Measurements from ENCODE around the gene RMDN3.

RMDN3 gene

DNA sequence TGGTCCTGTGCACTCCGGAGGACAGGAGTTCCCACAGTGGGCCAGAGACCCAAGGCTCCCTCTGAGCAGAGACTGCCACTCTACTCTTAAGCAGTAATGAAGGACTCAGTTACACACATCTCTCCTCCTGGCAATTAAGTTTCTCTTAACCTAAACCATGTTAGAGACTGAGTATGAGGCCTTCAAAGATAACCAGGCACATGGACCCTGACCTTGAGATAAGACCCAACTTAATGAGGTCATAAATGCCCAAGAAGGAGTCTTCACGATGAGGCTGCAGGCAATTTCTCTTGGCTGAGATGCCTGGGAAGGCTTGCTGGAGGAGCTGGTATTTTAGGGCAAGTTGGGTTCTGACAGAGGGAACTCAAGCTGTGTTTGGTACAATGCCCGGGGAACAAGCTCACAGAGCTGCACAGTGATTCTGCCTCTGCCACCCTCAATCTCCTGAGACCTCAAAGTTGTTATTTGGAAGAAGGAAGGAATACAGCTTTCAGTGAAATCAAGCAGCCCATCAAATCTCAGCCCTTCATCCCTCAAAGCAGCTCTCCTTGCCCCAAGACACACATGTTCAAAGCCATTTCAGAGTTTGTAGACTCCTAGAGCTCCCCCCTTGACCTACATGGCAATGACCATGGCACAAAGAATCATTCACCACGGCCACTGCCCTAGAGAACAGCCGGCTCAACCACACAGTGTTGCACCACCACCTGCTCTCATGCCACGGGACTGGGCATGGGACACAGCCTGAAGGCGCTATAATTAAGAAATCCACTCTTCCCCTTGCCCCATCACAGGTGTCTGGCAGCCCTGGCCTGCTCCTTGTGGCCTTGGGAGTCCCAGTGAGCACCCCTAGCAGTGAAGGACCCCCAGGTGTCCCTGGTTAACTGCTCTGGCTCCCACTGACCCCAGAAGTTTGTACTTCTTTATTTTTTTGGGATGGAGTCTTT lies 7.1 kb downstream of the RMDN3 start:
- no peak for DNase-seq (ENCODE audit: low read depth)

DNA sequence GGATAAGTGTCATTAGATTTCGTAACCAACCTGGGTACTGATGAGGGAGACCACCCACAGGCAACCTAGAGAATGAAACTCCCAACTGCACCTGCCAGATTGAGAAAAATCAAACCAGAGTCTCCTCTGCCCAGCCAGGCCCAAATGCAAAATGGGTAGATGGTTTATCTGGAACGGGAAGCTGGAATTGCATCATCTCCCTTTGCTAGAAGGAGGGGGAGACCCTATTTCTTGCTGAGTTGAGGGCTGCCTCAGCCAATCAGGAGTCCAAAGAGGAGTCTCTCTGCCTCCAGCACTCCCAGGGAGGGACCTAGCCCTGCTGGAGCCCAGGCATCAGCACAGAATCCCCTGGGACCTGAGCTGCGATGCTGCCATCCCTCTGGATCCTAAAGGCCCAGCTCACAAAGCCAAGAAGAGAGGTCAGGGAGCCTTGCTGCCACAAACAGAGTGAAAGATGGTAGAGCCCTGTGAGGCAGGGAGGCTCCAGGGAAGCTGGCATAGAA lies 8.1 kb downstream of the RMDN3 start:
- DNase-seq (ENCODE audit: low read depth): no peak

DNA sequence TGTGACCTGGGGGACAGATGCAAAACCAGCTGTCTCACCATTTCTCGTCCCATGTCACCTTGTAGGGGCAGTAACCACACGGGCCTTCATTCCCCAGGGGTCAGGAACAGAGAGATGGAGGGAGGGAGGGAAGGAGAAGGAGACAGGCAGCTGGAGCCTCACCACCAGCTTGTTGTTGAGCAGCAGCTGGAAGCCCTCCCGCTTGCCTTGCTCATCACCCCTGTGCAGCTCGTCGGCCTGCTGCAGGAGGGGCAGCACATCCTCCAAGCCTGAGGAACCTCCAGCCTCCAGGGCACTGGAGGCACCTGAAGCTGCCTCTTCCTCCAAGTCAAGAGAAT lies 10.3 kb downstream of the RMDN3 start:
- no peak for DNase-seq (ENCODE audit: low read depth)

DNA sequence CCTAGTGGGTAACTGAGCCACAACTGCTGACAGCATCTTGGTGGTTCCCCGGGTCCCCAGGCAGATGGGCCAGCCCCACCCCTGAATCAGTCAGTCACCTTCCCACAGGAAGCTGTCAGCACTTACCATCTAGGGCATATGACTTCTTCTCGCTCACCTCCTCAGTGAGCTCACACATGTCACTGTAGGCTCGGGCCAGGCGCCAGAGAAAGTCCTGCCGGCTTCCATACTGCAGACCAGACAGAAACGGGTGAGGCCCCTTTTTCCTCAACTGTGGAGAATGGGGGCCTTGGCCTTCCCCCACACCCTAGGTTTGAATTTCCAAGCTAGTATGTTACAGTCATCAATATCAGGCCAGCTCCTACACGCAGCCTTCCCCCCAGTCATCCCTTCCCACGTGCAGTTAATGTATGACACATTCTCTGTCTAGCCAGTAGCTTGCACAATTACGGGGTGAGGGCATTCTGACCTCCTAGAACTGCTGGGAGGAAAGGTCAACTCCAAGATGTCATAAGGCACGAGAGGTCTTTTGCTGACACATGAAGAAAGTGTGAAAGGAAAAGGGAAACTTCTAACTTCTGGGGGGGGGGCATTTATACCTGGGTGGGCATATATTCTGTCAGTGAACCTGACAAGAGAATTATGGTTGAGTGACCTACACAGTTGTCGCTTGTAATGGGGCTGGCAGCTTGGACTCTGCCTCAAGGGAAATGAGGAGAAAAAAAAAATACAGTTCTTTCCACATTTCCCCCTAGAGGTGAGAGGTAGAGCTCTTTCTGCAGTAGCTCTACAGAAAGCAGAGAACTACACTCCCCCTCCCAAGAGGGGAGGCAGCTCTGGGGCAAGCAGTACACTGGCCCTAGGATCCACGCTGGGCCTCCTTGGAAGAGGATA lies 10.9 kb downstream of the RMDN3 start:
- DNase-seq (ENCODE audit: low read depth): no peak

DNA sequence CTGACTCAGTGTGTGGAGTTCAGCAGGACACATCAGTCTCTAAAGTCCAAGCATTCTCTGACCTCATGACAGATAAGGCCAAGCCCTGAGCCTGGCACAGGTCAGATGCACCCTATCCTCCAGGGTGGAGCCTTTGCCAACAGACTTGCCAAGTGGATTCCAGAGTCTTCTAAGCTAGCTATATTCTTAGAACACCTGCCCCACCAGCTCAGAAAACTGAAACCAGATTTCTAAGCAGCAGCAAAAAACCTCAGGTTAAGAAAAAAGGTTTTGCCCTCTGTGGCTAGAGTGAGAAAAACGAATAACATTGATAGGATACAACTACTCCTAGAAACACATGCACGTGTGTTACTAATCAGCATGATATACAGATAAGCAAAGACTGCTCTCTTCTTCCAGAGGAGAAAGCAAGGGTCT lies 11.6 kb downstream of the RMDN3 start:
- no peak for DNase-seq (ENCODE audit: low read depth)

DNA sequence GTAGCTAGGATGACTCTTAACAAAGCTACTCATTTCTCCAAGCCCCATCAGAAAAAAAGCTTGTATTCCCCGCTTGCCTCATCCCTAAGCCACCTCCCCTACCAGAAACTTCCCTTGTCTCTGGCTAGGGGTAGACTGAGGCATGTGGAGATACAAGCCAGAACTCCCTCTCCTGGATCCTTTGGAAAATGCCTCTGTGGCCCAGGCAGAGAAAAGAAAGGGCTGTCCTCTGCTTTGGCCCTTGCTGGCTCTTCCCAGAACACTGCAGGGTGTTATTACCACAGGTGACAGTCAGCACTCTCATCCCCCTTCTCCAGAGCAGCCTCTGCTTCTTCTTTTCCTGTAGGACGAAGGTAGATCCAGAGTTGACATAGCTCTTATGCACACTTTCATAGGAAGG lies 15.2 kb downstream of the RMDN3 start:
- no peak for DNase-seq (ENCODE audit: low read depth)

DNA sequence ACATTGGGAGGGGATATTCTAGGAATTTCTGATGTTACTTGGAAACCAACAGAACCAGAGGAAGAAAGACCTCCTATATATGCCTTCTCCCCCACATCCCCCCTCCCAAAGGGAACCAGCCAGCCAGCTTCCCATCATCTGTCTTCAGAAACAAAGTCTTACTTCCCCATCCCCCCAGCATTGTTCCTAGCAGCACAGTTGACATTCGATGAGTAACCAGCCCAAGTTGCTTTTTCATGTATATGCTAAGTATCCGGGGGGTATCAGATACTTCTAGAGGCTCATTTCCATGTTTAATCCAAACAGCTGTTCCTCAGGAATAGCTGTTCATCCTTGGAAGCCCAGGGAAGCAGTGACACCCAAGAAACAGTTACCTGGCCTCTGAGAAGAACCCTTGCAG lies 16.0 kb downstream of the RMDN3 start:
- DNase-seq (ENCODE audit: low read depth): no peak

DNA sequence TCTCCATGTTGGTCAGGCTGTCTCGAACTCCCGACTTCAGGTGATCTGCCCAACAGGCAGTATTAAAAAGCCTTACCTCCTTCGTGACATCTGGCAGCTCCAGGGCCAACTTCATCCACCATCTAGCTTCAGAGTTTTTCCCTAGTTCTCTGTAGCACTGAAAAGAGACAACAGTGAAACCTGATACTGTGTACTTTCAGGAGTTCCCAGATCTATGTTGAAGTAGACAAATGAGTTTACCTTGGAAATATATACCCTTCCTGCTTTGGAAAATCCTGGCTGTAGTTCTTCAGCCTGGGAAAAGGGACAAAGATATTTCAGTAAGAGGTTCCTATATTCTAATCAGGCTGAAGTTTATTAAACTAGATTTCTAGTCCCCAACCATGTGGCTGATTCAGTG lies 18.0 kb downstream of the RMDN3 start:
- DNase-seq (ENCODE audit: low read depth): no peak

DNA sequence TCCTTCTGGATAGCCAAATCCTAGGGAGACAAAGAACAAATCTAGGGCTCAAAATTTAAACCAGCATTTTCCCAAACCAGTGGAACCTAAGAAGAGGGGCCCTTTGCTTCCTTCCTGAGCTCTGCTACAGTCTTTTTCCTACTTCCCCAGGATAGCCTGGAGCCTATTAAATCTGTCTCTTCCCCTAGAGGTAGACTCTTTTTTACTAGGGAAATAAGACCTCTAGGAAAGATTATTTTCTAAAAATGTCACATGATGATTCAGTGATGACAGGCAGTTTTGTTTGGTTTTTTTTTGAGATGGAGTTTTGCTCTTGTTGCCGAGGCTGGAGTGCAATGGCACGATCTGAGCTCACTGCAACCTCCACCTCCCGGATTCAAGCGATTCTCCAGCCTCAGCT lies 18.5 kb downstream of the RMDN3 start:
- DNase-seq (ENCODE audit: low read depth): no peak

DNA sequence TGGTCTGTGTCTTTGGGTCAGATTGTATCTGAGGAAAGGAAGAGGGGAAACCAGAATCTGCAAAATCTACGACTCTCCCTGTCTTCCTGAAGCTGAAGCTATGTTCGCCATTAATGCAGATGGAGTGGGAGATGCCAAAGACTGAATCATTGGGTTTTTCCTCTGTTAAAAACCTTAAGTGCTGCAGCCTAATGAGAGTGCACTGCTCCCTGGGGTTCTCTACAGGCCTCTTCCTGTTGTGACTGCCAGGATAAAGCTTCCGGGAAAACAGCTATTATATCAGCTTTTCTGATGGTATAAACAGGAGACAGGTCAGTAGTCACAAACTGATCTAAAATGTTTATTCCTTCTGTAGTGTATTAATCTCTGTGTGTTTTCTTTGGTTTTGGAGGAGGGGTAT lies 24.0 kb downstream of the RMDN3 start:
- DNase-seq (ENCODE audit: low read depth): no peak

DNA sequence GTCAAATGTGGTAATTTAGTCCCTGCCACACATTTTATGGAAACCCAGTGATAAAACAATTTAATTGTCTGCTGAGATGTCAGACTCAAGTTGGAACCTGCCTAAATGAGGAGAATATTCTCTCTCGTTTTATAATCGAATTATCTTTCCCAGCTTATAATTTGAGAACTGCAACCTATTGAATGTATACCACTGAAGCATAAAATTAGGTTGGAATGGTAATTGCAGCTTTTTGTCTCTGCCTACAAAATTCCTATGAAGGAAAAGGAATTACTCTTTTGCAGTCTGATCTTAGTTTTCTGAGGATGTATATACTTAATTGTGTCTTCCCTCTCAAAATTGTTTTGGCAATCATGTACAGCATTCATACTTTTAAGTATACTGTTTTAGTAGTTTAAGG lies 31.1 kb downstream of the RMDN3 start:
- DNase-seq (ENCODE audit: low read depth): no peak

DNA sequence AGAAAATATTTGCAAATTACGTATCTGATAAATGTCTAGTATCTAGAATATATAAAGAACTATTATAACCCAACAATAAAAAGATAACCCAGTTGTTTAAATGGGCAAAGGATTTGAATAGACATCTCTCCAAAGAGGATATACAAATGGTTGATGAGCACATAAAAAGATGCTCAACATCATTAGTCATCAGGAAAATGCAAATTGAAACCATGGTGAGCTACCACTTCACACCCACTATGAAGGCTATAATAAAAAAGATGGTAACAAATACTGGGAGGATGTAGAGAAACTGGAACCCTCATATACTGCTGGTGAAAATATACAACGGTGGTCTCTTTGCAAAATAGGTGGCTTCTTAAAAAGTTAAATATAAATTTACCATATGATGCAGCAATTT lies 32.1 kb downstream of the RMDN3 start:
- DNase-seq (ENCODE audit: low read depth): no peak

DNA sequence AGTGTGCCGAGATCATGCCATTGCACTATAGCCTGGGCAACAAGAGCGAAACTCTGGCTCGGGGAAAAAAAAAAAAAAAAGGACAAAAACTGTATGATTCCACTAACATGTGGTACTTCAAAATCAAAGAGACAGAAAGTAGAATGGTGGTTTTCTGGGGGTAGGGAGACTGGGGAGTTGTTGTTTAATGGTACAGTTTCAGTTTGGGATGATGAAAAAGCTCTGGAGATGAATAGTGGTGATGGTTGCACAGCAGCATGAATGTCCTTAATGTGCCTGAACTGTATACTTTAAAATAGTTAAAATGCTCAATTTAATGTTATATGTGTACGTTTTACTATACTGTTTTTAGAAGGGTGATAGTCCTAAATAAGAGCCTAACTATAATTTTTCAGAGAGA lies 32.7 kb downstream of the RMDN3 start:
- no peak for DNase-seq (ENCODE audit: low read depth)

DNA sequence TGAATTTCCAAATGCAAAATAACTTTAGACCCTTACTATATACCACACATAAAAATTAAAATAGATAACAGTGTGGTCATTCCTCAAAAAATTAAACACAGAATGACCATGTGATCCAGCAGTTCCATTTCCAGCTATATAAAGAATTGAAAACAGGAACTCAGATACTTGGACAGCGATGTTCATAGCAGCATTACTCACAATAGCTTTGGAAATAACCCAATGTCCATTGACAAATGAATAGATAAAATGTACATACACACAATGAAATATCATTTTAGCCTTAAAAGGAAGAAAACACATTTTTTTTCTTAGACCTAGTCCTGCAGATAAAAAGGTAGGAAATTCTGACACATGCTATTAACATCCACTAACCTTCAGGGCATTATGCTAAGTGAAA lies 33.4 kb downstream of the RMDN3 start:
- DNase-seq (ENCODE audit: low read depth): no peak

DNA sequence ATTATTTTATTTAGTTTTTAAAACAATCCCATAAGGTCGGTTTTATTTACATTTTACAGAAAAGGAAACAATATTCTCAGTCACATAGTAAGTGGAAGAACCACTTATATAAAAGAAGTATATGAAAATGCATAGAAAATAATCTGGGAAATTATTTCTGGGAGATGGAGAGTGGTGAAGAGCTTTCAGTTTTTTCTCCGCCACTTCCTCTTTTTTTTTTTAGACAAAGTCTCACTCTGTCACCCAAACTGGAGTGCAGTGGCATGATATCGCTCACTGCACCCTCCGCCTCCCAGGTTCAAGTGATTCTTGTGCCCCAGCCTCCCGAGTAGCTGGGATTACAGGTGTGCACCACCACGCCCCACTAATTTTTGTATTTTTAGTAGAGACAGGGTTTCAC lies 38.9 kb downstream of the RMDN3 start:
- DNase-seq (ENCODE audit: low read depth): no peak

DNA sequence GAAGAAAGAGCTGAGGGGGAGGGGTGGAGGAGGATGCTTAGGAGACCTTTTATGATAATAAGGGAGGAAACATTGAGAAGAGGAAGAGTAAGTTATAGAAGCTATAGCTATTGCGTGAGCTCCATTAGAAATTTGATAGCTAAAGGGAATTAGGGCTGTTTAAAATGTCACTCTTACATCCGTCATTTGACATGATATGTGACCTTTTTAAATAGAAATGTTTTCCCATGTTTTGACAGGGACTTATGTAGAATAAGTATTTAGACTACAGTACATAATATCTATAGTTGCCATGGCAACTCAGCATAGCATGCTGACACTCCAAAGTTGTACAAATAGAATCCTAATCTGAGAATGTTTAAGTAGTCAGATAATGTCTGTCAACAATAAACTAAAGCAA lies 40.9 kb downstream of the RMDN3 start:
- no peak for DNase-seq (ENCODE audit: low read depth)

DNA sequence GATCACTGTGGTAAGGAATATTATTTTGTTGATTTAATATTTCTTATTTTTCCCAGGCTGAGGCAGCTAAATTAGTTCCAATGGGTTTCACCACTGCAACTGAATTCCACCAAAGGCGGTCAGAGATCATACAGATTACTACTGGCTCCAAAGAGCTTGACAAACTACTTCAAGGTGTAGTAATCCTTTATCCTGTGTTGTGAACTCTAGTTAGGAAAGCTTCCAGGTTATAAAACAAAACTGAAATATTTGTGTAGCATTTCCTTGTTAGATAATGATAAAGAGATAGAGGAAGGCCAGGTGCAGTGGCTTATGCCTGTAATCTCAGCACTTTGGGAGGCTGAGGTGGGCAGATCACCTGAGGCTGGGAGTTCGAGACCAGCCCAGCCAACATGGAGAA lies 48.9 kb downstream of the RMDN3 start:
- no peak for DNase-seq (ENCODE audit: low read depth)

DNA sequence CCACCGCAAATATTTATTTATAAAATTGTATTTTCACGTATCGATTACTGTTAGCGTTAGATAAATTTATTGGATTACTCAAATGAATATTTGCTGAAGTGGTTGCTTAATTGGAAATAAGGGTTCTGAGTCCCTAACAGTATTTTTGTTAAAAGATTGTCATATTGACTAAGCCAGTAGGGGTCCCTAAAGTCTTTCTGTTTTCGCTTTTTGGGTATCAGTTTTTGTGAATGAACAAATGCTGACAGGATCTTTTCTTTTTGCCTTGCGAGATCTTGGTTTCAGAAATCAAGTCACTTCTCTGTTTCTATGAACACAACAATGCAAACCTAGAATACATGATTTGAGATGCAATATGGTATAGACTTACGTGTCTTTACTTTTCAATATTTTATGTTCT lies 53.0 kb downstream of the RMDN3 start:
- no peak for DNase-seq (ENCODE audit: low read depth)

DNA sequence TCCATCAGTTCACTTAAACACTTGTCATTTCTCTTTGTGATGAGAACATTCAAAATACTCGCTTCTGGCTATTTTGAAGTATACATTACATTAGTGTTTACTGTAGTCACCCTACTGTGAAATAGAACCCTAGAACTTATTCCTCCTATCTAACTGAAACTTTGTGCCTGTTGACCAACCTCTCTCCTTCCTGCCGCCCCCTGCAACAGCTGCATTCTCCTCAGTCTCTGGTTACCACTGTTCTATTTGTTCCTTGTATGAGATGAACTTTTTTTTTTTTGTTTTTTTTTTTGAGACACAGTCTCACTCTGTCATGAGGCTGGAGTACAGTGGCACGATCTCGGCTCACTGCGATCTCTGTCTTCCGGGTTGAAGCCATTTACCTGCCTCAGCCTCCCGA lies 57.1 kb downstream of the RMDN3 start:
- DNase-seq (ENCODE audit: low read depth): no peak

DNA sequence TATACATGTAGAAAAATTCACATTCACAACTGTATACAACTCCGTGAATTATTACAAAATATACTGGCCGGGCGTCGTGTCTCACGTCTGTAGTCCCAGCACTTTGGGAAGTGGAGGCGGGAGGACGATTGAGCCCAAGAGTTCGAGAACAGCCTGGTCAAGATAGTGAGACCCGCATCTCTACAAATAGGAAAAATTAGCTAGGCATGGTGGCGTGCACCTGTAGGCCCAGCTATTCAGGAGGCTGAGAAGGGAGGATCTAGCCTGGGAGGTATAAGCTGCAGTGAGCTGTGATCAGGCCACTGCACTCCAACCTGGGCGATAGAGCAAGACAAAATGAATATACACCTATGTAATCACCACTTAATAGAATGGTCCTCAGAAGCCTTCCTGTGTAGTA lies 58.8 kb downstream of the RMDN3 start:
- no peak for DNase-seq (ENCODE audit: low read depth)

DNA sequence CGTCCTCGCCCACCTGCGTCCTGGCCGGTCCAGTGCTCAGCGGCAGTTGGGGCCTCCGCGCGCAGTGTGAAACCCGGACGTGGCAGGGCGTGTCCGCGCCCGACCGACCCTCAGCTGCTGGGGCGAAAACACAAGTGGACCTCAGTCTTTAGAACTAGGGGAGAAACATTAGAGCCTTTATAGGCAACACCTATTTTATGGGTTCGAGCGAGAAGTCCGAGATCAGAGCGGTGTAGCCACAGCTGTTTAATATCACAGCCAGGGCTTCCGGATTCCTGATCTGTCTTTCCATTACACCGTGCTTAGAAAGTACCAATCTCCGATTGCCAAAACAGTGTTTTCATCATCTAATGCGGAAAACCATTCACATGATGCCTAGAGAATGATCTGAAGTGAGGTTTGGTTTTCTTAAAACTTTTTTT lies 59.6 kb downstream of the RMDN3 start:
- DNase-seq (ENCODE audit: low read depth): no peak

DNA sequence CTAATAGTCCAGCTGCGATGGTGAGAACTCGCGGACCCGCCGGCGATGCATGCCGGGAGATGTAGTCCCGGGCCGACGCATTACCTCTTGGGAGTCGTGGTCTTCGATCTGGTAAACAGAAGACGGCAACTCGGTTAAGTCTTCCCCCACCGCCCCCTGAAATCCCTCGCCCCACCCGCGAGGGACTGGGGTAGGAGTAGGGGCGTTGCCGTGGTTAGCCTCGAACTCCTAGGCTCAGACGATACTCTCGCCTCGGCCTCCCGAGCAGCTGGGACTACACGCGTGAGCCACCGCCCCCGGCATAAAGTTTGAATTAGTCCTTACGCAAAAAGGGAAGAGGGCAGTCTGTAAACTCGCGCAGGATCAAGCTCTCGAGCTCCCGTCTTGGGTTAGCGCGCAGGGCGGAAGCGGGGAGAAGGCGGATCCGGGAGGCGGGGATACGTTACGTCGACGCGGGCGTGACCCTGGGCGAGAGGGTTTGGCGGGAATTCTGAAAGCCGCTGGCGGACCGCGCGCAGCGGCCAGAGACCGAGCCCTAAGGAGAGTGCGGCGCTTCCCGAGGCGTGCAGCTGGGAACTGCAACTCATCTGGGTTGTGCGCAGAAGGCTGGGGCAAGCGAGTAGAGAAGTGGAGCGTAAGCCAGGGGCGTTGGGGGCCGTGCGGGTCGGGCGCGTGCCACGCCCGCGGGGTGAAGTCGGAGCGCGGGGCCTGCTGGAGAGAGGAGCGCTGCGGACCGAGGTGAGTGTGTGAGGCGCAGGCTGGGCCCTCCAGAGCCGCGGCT lies 60.2 kb downstream of the RMDN3 start, which contains the start of gene RAD51:
Gene RAD51 (plus strand): TSS at position 487 of the 781 bp plus-strand sequence. CDS start 3,585 bp downstream, outside the sequence.
- DNase-seq (ENCODE audit: low read depth): peak; percentile 83
